Renal cortical epithelial cell (primary cell): Measurements from ENCODE around the gene HOXD9. TPM values are rescaled to one million over a fixed set of nuclear protein-coding genes. Genes with fewer than 3 reads are reported as not detected.
A peak's percentile ranks its signal among the peaks of the same experiment; 100 is the strongest.

Source experiments
- DNase-seq: peaks from one replicate; pipeline ENCODE4 v3.0.0-alpha.2; 2011; ENCODE audit warnings: low read depth
- total RNA-seq: library from RNA; depleted of rRNA; stranded (reverse); fragments of >200 nt; gene quantifications from 2 replicates; pipeline ENCODE4 v1.2.3, GENCODE V29; 2014

Gene HOXD9
- total RNA-seq, 1 donor from 2014 or later, result 15.7 TPM

DNA sequence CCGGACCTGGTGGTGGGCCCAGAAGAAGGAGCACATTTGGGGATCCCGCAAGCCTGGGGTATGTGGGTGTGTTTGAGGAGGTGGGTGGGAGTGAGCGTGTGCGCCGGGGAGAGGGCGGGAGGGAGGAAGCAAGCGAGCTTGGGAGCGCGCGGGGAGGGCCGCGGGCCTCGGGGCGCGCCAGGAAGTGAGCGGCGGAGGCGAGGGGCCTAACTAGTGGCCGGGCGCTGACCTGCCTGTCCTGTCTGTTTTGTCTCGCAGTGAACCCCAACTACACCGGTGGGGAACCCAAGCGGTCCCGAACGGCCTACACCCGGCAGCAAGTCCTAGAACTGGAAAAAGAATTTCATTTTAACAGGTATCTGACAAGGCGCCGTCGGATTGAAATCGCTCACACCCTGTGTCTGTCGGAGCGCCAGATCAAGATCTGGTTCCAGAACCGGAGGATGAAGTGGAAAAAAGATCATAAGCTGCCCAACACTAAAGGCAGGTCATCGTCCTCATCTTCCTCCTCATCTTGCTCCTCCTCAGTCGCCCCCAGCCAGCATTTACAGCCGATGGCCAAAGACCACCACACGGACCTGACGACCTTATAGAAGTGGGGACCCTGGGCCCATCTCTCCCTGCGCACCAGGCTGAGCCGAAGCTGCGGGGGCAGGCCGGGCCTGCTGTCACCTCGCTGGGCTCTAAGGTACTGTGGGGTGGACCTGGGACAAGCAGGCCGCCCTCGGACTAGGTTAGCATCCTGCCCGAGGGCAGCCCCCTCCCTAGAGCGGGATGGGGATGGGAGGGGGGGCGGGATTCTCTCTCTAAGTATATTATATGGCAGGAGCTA lies 30.0 kb downstream of the HOXD9 start:
- no peak for DNase-seq

DNA sequence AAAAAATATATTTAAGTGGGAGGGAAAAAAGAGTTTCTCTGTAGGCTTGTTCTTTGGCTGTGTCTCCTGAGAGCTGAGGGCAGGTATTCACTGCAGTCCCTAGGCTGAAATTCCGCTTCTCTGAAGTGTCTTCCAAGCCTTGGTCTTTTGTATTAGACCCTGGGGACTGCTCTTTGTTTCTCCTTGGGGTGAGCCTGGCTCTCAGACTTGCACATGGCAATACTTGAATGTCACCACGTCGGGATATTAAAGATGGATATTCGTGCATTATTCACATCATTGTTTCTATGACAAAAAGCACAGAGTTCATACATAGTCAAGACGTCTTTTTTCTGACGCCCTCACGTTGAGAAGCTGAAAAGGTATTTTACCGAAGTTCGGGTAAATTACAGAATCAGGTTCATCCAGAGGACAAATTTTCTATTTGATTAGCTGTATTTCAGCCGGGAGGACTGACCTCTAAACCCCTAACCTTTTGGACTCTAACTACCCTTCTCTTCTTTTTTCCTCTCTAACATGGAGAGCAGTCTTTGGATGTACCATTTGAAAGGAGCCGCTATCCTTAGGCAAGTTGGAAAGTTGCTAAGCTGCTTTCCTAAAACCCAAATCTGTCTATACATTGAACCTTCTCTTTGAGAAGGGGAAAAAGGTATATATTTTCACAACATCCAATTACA lies 32.2 kb downstream of the HOXD9 start:
- DNase-seq, result no peak

DNA sequence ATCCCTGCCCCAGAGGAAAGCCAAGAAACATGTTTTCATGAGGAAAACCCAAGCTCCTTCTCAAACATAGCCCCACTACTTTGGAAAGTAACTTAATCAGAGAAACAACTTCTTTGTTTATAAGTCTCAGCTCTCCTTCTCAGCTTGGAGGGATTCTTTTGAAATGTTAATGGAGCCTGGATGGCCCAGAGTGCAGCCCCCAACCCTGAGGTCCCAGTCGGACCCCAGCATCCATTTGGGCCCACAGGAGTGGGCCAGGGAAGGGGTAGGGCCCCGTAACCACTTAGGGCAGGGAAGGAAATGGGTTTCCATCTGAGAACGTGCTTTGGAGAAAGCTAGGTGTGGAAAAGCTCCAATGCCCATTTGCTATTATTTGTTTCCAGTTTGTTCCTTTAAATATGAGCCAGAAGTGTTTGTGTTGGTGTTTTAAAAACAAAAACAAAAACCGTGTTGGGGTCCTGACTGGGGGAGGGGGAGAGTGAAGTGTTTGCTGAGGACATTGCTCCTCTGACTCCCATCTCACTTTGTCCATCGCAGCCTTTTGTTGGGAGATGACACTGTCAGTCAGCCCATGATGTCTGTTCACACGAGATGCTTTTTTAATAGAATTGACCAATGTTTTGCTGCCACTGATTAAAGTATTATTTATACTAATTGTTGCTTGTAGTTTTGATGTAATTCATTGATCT lies 33.0 kb downstream of the HOXD9 start:
- no peak for DNase-seq

DNA sequence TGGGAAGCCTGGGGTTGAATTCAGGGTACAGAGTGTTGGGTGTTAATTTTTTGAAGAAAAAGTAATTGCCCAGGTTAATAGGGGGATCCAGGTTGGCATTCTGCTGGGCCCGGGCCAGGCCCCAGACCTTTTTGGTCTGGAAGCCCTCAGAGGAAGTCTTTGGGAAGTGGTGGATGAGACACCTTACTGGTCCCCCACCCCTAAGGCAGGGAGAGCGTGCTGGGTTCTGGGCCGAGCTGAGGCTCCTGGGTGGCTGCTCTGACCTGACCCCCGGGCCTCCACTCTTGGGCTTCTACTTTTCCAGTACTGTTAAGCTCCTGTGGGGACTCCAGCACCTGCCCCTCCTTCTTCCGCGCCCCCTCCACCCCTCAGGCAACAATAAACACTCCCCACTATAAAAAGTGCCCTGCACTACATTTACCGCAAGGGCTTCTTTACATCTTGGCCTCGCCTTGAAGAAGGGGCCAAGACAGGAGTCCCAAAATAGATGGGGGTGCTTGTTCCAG lies 33.8 kb downstream of the HOXD9 start:
- no peak for DNase-seq

DNA sequence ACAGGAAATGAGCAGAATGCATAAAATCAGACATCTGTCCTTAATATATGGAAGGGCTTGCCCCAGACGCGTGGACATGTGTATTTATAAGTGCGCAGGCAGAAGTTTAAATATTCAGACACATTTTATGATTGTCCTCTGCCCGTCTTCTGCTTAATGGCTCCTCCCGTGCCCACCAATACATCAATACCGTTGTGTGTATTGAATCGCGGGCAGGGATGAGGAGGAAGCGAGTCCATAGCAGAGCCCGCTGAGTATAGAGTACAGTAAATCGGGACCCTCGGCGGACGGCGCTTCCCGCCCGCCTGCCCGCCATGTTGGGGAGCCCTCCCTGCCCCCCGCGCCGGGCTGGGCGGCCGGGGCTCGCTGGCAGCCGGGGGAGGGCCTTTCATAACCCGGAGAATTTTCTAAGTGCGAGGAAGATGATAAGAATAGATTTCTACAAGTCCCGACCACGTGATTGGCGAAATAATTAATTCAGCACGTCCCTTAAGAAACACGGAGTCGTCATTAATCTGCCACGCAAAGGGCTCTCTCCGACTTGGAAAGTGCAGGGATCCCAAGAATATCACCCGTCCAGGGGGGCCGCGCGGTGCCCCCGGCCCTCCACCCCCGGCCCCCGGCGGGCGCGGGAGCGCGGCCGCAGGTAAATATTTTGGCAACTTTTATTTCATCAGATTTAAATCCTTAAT lies 34.4 kb downstream of the HOXD9 start, which contains the start of gene HOXD3:
TSS of gene HOXD3 (plus strand) at position 501 of the 692 bp plus-strand sequence. CDS start 11,808 bp downstream, outside the sequence.
- DNase-seq, result no peak

DNA sequence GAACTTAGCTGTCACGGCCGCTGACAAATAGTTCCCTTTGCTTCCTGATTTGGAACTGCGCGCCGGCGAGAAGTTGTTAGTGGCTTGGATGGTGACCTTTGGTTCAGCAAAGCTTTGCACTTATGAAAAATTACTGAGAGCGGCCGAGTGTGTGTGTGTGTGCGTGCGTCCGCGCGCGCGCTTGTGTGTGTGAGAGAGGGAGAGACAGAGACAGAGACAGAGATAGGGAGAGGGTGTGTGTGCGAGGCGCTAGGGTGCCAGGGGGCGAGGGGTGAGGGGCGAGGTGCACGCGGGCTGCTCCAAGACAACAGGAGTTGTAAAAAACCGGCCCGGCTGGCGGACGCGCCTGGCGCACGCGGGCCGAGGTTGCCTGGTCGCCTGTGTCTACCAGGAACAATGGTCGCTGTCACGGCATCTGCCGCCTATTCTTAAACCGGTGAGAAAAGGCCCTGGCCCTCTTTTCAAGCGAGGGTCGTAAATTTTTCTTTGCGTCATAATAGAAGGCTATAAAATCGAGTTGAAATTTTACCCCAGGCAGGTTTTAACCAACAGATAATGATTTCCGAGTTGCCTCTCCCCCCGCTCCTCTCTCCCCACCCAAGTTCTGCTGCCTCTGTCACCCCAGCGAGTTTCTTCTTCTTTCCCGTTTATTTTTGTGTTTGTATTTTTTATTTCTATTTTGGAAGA lies 35.1 kb downstream of the HOXD9 start:
- no peak for DNase-seq

DNA sequence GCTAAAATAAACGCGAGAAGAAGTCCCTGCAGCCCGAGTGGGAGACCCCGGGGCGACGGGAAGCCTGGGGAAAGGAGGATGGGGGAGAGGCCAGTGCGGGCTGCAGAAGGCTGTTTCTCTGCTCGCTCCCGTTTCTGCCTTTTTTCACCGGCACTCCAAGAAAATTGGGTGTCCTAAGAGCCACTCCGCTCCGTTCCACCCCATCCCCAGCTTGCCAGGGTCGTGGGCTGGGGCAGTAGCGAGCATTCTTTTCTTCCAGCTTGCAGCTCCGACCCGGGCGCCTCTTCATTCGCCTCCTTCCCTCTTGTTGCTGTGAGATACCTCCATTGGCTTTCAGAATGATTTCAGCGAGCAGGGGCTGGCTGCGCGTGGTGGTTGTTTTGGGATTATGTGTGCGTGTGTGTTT lies 35.7 kb downstream of the HOXD9 start:
- no peak for DNase-seq

DNA sequence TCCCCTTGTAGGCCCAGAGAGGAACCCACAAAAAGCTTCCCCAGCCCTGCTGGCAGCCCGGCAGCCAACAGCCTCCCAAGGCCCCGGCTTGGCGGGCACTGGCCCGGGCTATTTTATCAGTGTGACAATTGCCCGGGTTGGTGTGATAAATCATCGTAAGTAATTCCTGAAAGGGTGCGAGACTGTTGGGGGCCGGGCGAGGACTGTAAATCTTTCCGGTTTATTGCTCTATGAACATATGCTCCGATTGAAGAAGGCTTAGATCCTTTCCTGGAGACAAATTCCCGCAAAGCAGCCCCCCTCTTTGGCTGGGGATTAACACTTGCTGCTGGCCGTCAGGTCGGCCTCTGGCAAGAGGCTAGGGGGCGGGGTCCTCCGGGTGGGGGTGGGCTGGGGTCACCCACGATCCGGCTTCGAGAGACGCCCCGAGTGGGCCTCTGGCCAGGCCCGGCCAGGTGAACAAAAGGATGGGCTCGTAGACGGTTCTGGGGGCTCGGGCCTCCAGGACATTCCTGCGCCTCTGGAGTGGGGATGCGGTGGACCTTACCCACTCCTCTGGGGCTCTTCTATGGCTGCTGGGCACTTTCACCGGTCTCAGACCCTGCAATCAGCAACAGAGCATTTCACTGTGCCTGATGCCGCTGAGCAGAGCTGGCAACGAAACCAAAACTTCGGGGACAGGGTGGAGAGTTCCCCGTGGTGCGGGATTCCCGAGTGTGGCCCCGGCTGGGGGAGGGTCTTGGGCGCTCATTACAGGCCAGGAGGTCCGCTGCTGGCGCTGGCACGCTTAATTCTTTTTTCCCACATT lies 36.5 kb downstream of the HOXD9 start:
- no peak for DNase-seq

DNA sequence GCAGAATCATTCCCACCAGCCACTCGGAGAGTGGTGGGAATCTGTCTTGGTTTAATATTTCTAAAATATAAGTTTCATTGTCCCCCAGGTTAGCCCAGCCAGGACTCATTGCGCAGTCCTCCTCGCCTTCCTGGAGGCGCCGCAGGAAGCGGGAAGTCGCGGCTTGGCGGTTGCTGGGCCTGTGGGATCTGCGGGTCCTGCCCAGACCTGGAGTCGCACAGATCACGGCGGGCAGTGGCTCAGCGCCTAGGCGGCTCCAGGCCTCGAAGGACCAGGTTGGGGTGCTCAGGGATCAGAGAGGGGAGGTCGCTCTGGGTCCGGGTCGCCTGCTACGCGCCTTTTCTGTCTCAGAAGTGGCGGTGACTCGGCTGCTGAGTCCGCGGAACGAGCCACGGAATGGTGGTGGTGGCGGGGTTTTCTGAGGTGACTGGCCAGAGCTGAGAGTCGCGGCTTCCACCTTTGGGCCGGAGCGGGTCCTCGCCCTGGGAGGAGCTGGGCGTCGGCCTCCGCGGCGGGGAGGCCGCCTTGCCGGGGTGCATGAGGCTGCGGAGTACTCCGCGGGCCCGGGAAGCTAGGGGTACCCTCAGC lies 37.2 kb downstream of the HOXD9 start:
- no peak for DNase-seq

DNA sequence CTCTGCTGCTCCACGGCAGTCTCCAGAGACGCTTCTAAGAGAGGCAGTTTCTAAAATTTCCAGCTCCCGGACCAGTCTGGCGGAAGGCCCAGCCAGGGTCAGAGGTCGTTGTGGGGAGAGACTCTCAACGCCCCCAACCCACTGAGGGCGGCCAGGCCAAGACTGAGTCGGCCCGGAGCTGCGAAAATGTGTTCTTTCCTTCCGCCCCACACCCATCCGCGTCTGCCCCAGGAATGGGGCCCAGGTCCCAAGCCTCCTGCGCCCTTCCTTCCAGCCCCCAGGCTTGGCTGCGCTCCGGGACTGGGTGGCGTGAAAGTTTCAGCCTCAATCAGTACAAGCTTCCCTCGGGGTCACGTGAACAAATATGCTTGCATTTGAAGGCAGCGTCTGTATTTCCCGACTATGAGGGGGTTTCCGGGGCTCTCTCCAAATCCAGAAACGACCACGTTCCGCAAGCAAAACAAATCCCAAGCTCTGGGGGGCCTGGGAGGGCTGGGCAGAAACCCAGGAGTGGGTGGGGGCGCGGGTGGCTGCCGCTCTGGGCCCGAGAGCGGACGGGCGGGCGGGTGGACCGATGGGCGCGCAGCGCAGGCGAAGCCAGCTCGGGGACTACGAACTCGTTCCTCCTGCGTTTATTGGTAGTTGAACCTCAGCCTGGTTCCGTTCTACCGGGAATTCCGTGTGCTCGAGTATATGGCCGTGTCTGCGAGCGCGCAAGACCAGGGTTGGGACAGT lies 37.9 kb downstream of the HOXD9 start:
- no peak for DNase-seq

DNA sequence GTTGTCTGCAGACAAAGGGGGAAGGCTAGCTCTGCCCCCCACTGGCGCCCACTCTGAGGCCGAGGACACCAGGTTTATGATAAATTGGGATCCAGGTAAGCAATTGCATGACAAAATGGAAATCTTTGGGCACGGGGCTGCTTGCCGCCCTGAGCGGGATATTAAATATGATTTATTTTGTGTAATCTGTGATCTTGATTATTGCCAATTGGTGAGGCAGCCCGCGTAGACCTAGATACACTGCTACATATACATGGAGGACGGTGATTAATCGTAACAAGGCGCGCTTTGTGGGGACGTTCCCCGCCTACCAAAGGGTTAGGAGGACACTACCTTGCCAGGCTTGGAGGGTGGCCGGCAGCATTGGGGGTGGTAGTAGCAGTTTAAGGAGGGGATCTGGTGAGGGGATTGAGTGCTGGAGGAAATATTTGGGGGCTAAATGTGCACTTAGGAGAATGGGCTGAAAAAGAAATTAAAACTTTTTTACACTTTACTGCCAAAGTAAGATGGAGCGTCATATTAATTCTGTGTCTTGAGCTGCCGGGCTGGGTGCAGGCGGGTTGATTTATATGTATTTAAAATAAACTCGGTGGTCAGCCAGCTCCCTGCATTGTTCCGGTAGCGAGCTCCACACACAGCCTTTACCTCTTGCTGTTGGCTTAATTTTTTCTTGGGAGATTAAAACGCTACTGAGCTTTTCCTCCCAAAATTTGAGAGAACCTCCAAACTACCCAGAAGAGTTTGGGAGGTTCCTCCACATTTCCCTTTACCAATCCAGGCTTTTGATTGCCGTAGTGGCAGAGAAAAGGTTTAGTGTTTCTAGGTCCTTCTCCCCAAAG lies 38.7 kb downstream of the HOXD9 start:
- DNase-seq, result no peak

DNA sequence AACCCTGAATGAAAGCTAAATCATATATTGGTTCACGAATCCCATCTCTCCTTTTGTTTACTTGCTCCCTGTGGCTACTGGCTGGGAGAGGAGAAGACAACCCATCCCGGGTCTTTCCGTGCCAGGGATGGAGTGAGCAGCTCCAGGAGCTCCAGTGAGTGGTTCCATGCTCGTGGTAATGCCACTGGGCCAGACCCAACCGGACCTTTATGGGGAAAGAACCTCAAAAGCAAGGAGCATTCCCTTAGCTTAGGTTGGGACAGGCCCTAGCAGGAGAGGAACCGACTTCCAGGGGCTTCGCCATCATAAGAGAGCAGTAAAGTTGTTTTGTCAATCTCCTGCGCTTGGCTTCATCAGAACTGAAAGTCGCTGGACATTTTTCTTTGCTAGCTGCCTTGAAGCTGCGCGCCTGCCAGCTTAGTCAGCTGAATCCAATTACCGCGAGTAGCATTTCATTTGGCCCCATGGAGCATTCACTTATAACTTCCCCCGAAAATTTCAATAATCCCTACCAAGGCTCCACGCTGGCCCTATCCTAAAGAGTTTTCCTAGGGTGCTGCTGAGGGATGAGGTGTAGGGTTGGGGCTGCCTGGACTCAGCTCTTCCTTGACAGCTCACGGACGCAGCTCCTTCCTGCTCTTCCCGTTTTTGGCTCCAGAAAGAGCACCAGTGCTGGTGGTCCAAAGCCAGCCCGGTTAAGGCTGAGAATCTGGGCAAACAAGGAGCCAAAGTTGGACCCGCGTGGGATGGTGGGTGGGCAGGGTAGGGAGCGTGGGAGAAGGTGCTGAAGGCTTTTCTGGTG lies 39.5 kb downstream of the HOXD9 start:
- peak; percentile 80 for DNase-seq

DNA sequence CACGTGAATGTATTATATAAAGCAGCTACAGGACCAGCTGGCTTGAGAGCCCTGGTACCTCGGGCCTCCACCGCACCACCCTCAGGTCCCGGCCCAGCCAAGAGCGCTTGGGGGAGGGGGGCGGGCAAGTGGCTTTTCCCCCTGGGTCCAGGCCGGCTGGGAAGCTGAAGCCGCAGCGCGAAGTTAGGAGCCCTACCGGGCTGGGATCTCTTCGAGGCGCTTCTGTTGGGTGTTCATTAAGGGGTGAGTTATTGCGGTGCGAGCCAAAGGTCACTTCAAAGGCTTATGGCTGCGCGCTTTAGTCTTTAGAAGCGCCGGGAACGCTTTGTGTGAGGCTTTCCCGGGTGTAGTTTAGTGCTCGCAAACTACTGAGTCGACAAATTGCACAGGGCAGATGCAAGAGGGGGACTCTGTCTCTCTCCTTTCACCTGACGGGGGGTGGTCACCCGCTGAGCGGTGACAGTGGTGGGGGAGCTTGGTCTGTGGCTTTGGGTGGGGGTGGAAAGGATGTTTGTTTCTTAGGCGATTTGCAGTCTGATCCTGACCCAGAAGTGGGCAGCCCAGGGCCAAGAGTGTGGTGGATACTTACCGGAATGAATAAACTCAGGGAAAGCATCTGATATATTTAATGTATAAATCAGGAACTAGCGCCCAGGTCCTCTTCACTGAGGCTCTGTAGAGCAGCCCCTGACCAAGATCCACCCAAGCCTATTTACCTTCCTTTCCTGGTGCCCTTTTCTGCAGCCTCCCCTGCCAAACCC lies 40.6 kb downstream of the HOXD9 start:
- DNase-seq, result no peak

DNA sequence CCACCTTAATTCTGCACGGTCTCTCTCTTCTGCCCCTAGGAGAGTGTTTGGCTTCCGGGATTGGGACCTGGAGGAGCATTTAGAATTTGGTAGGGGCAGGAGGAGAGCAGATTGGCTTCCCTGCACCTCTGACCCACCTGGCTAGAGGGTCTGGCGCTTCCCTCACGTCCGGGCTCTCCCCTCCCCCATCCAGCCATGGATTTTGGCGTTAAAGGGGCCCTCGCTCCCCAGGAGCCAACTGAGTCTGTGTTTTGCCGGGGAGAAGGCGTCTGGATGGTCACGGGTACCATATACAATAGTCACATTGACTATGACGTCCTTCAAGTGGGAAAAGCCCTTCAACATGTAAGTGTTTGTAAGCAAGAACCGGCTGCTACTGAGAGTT lies 41.1 kb downstream of the HOXD9 start:
- DNase-seq, result no peak

DNA sequence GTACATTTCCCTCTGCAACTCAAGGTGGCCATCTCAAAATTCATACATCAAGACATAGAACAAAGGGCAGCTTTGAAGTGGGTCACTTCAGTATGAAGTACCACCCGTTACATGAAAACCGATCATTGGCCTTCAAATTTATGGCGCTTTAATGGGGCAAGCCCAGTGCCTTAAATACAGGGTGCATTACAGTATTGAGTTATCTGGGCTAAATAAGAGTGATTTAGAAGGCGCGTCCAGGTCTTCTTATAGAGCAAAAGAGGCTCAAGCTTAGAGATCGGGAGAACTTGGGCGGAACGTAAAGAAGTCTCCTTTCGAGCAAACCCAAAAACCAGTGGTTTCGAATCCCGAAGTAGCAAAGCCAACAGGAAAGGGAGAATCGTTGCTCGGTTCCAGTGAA lies 41.7 kb downstream of the HOXD9 start:
- DNase-seq, result no peak

DNA sequence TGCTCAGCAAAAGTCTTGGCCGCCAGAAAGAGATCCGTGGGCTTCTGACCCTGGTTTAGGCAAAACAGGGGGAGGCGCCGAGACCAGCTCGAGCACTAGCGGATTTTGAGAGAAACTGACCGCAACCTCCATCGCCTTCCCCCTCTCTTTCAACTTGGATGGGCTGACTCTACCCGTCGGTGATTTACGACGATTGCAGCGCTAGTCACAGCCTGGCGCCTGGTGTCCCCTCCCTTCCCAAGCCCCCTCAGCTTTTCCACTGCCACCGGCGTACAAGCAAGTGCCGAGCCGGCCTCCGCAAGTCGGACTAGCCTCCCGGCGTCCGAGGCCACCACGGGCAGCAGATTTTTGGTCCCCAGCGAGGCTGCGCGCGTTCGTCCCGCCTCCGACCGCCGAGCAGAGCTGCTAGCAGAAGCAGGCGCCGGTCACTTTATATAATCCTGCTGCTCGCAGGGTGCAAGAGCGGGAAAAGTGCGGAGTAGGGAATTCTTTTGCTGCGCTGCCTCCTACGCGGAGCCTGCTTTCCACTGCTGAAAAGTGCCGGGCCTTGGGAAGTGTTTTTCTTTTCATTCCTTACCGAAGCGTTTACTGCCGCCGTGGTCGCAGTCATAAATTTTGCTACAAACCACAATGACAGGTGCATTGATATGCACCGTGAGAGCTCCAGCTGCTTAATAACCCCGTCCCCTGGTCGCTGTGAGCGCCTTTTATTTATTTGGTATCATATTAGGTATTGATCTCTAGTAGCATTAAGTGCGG lies 42.3 kb downstream of the HOXD9 start:
- DNase-seq, result no peak
